ENCODE data around the gene TIE1. TPM values are rescaled to one million over a fixed set of nuclear protein-coding genes. Genes with fewer than 3 reads are reported as not detected.

TIE1 gene
- total and polyA plus RNA-seq, 2 of the 13 experiments (the other 11 are each of a cell fraction or from before 2014, with no cell fraction given) = 0.58 to 0.84 TPM

DNA sequence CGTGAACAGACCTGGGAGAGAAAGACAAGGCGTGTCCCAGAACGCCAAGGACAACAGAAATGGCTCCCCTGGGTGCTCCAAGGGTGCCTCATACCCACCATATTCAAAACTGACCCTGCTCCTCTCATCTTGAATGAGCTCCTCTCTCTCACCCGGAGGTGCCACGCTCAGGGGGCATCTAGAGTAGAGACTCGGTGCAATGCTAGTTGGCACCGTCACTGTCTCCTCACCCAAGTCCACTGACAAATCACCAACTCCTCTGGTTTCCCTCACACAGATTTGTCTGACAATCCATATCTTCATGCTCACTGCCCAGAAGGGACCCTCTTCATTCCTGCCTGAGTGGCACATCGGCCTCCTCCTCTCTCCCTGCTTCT is 26.0 kb upstream of the TIE1 start:
- FAIRE-seq (no peak), ATAC-seq (no peak), DNase-seq (ENCODE audit: low spot score) (no peak)
- BruUV-seq (replicated peaks) = no TSS peak
- Histone ChIP-seq H3K79me2 (ENCODE audit: insufficient read depth, low read length) (no peaks in the 10 kb centered on the region), H3K4me3 (replicated peaks in 1 of 3; ENCODE audit: insufficient read depth in 1 of 3, low read depth in 2 of 3, low read length in 3 of 3) (no peak overlapping the region), H3K27ac (ENCODE audit: extremely low read length, insufficient read depth, low read length) (no peak overlapping the region), H3K27me3 (ENCODE audit: control insufficient read depth in 1 of 2, insufficient read depth in 2 of 2, low read length in 2 of 2) (no peaks in the 10 kb centered on the region; a peak in 1 of 5 replicates), H3K36me3 (replicated peaks in 1 of 2; ENCODE audit: control insufficient read depth in 1 of 2, insufficient read depth in 2 of 2, low read length in 2 of 2) (no peaks in the 10 kb centered on the region), H4K20me1 (ENCODE audit: insufficient read depth, low read length) (no peaks in the 10 kb centered on the region), H3K4me2 (ENCODE audit: low read depth, low read length) (no peak overlapping the region), H3K4me1 (ENCODE audit: insufficient read depth, low read length) (peaks cover 75% of the 10 kb centered on the region), H2AFZ (ENCODE audit: low read length) (no peak overlapping the region), H3K9me3 (ENCODE audit: low read length) (no peaks in the 10 kb centered on the region), H3K9ac (ENCODE audit: insufficient read depth, low read depth, low read length) (no peak overlapping the region)
- intact Hi-C loops (cut with micrococcal nuclease; ENCODE audit: unreplicated experiment) = no loop called here
- in situ Hi-C loops (cut with HindIII; ENCODE audit: extremely low pct_ligation_motif_present, low pct_unique_long_range_greater_than_20kb) = no loop called here
- POLR2A ChIA-PET = no interaction called here
- no peak for TF ChIP-seq ZIK1 (CRISPR knock-in tag; IDR thresholded peaks at IDR 0.05; ENCODE audit: borderline replicate concordance, low read depth)
- no peak for TF ChIP-seq TAF15 (IDR thresholded peaks at IDR 0.05; ENCODE audit: low read depth, low read length, poor library complexity, severe bottlenecking)
- TF ChIP-seq PTBP1 (IDR thresholded peaks at IDR 0.05; ENCODE audit: low read depth, low read length, poor library complexity, severe bottlenecking) = no peak
- no peak for TF ChIP-seq ZFX (CRISPR knock-in tag; IDR thresholded peaks at IDR 0.05; ENCODE audit: low read depth)
- no peak for TF ChIP-seq ZNF510 (CRISPR knock-in tag; IDR thresholded peaks at IDR 0.05; ENCODE audit: low read depth)
- TF ChIP-seq, protein P1, sequence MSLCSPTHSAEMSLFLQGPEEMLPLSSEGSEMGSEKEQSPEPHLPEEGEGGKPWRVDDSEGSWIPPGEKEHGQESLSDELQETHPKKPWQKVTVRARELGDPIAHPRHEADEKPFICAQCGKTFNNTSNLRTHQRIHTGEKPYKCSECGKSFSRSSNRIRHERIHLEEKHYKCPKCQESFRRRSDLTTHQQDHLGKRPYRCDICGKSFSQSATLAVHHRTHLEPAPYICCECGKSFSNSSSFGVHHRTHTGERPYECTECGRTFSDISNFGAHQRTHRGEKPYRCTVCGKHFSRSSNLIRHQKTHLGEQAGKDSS (CRISPR knock-in tag; IDR thresholded peaks at IDR 0.05; ENCODE audit: borderline replicate concordance, low read depth) = no peak
- no peak for TF ChIP-seq SNRNP70 (IDR thresholded peaks at IDR 0.05; ENCODE audit: low read depth, low read length)
- no peak for TF ChIP-seq ZBTB42 (CRISPR knock-in tag; IDR thresholded peaks at IDR 0.05)
- no peak for TF ChIP-seq XRCC5 (optimal IDR thresholded peaks at IDR 0.05; ENCODE audit: low read length)
- no peak for TF ChIP-seq MBNL3 (CRISPR knock-in tag; conservative IDR thresholded peaks at IDR 0.05)
- no peak for TF ChIP-seq SP5 (CRISPR knock-in tag; IDR thresholded peaks at IDR 0.05; ENCODE audit: borderline replicate concordance, low read depth)
- TF ChIP-seq HDAC6 (IDR thresholded peaks at IDR 0.05; ENCODE audit: low read depth, low read length) = no peak
- TF ChIP-seq, protein P2, sequence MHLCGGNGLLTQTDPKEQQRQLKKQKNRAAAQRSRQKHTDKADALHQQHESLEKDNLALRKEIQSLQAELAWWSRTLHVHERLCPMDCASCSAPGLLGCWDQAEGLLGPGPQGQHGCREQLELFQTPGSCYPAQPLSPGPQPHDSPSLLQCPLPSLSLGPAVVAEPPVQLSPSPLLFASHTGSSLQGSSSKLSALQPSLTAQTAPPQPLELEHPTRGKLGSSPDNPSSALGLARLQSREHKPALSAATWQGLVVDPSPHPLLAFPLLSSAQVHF (CRISPR knock-in tag; IDR thresholded peaks at IDR 0.05) = no peak
- CTCF ChIA-PET (ENCODE audit: low intra/inter-chr PET ratio, low total read pairs) = no interaction called here
- WGBS (ENCODE audit: low lambda C conversion rate) = 85% methylated on average over 8 of the region's 8 CpGs

All from HepG2 (cell line).